ENCODE results near the gene AURKA. TPM values are rescaled to one million over a fixed set of nuclear protein-coding genes. Genes with fewer than 3 reads are reported as not detected.
A peak's percentile ranks its signal among the peaks of the same experiment; 100 is the strongest.

Gene AURKA
- total RNA-seq, 2 donors from 2014 or later, result 0.41 TPM; not detected in 1

- DNase-seq (ENCODE audit: low spot score) (no peak), ATAC-seq (ENCODE audit: insufficient number of reproducible peaks, low FRiP score, low read depth) (no peak)
- Histone ChIP-seq H3K9me3 (no peaks in the 10 kb centered on the region), H3K4me3 (no peak overlapping the region), H3K4me1 (ENCODE audit: control insufficient read depth in 1 of 2, low read depth in 2 of 2) (peaks cover 9 to 30% of the 10 kb centered on the region in 2 donors), H3K27ac (no peak overlapping the region), H3K36me3 (peaks cover 13% of the 10 kb centered on the region), H3K27me3 (replicated peaks; ENCODE audit: insufficient read depth) (no peaks in the 10 kb centered on the region)
- TF ChIP-seq, protein P1, sequence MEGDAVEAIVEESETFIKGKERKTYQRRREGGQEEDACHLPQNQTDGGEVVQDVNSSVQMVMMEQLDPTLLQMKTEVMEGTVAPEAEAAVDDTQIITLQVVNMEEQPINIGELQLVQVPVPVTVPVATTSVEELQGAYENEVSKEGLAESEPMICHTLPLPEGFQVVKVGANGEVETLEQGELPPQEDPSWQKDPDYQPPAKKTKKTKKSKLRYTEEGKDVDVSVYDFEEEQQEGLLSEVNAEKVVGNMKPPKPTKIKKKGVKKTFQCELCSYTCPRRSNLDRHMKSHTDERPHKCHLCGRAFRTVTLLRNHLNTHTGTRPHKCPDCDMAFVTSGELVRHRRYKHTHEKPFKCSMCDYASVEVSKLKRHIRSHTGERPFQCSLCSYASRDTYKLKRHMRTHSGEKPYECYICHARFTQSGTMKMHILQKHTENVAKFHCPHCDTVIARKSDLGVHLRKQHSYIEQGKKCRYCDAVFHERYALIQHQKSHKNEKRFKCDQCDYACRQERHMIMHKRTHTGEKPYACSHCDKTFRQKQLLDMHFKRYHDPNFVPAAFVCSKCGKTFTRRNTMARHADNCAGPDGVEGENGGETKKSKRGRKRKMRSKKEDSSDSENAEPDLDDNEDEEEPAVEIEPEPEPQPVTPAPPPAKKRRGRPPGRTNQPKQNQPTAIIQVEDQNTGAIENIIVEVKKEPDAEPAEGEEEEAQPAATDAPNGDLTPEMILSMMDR (IDR thresholded peaks at IDR 0.05), result no peak
These were observed 31.2 kb downstream of the AURKA start for GRCh38 chr20:56360908-56361205.

DNA sequence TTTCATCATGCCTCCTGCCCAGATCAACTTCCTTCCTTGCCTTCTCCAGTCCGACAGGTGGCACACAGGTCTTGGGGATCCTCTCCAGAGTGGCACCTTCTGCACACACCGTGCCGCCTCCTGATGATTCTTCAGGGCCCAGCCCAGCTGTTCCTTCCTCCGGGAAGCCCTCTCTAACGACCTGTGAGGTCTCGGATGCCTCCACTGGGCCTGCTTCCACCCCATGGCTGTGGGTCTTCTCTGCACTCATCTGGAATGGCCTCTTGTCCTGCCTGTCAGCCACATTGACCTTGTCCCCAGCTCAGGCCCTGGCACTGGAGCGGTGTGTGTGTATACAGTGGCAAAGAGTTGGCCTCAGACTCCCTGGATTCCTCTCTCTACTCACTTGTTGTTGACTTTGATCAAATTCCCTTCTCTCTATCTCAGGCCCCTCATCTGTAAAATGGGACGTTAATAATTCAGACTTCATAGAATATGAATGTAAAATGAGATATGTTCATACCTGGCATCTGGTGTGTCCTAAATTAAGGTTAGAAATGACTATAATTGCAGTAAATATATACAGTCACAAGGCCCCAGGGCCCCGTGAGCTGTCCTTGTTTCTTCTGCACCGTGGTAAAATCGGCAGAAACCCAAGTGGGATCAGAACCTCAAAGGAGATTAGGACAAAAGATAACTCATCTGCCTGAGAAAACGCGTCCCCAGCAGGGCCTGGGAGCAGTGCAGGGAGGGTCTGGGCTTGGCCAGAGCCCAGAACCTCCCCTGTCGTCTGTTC lies 31.7 kb downstream of the AURKA start:
- H3K4me1 ChIP-seq (ENCODE audit: control insufficient read depth in 1 of 2, low read depth in 2 of 2), result peaks cover 9 to 30% of the 10 kb centered on the region in 2 donors
- ATAC-seq (ENCODE audit: insufficient number of reproducible peaks, low FRiP score, low read depth) (no peak), DNase-seq (ENCODE audit: low spot score) (no peak)

GRCh38 chr20:56359212-56360132 lies 32.5 kb downstream of the AURKA start:
- DNase-seq (ENCODE audit: low spot score) (no peak), ATAC-seq (ENCODE audit: insufficient number of reproducible peaks, low FRiP score, low read depth) (no peak)
- Histone ChIP-seq H3K27ac (peak overlapping the region; percentile 82 to 83), H3K4me3 (peak overlapping the region; percentile 99), H3K9me3 (no peaks in the 10 kb centered on the region), H3K4me1 (ENCODE audit: control insufficient read depth in 1 of 2, low read depth in 2 of 2) (peaks cover 9 to 30% of the 10 kb centered on the region in 2 donors), H3K27me3 (replicated peaks; ENCODE audit: insufficient read depth) (no peaks in the 10 kb centered on the region), H3K36me3 (peaks cover 2% of the 10 kb centered on the region)
- TF ChIP-seq, protein P1 (IDR thresholded peaks at IDR 0.05), result no peak

More for the DNA sequence above, 31.7 kb downstream of the AURKA start:
- Histone ChIP-seq H3K27ac (peak overlapping the region; percentile 82 to 83), H3K4me3 (peak overlapping the region; percentile 99), H3K9me3 (no peaks in the 10 kb centered on the region), H3K36me3 (peaks cover 9% of the 10 kb centered on the region), H3K27me3 (replicated peaks; ENCODE audit: insufficient read depth) (no peaks in the 10 kb centered on the region)
- TF ChIP-seq, protein P1 (IDR thresholded peaks at IDR 0.05), result no peak

GRCh38 chr20:56358600-56359211 lies 33.3 kb downstream of the AURKA start, which contains the start of gene FAM210B:
FAM210B (plus strand) TSS chr20:56358974; CDS start chr20:56359006, 32 bp downstream.
- ATAC-seq (ENCODE audit: insufficient number of reproducible peaks, low FRiP score, low read depth) (peak; percentile 86), DNase-seq (ENCODE audit: low spot score) (peak; percentile 42)
- TF ChIP-seq, protein P1 (IDR thresholded peaks at IDR 0.05), result no peak
- no peaks in the 10 kb centered on the region for H3K27me3 ChIP-seq (replicated peaks; ENCODE audit: insufficient read depth)
- H3K27ac ChIP-seq, result peak within 1 kb of the TSS; percentile 82 to 83
- H3K4me3 ChIP-seq, result peak within 1 kb of the TSS; percentile 99
- H3K9me3 ChIP-seq, result no peaks in the 10 kb centered on the region
- no peaks in the 10 kb centered on the region for H3K36me3 ChIP-seq
- H3K4me1 ChIP-seq (ENCODE audit: control insufficient read depth in 1 of 2, low read depth in 2 of 2), result peaks cover 9 to 30% of the 10 kb centered on the region in 2 donors
